GM23338 (cell line): ENCODE results near the gene PBX3.

Source experiments
- CTCF ChIP-seq, 2 experiments: fragments of 200-600 bp in 1 of 2; sonication (generic) in 1 of 2; conservative IDR thresholded peaks; 2 replicates each; pipeline versions ENCODE4 v1.5.1 to v1.6.1; 2016 to 2017; ENCODE audit warnings: antibody characterized with exemption in 2 of 2, low read depth in 2 of 2, mild to moderate bottlenecking in 2 of 2, moderate library complexity in 1 of 2
- ETS1 ChIP-seq: IDR thresholded peaks from 2 replicates; pipeline ENCODE4 v1.6.1; 2016; ENCODE audit warnings: antibody characterized with exemption
- EZH2 ChIP-seq: fragments of 200-600 bp; sonication (generic); IDR thresholded peaks from one replicate; pipeline ENCODE4 v1.8.0; 2017; ENCODE audit warnings: antibody characterized with exemption, mild to moderate bottlenecking, low read depth; ENCODE audit not compliant: unreplicated experiment
- EZH2phosphoT487 ChIP-seq: fragments of 200-600 bp; sonication (generic); IDR thresholded peaks from one replicate; pipeline ENCODE4 v1.8.1; 2018; ENCODE audit warnings: antibody characterized with exemption; ENCODE audit not compliant: unreplicated experiment
- JUNB ChIP-seq: IDR thresholded peaks from one replicate; pipeline ENCODE4 v1.6.1; 2016; ENCODE audit warnings: antibody characterized with exemption; ENCODE audit not compliant: unreplicated experiment
- POLR2AphosphoS5 ChIP-seq: IDR thresholded peaks from 2 replicates; pipeline ENCODE4 v1.6.1; 2016; ENCODE audit warnings: antibody characterized with exemption, low read depth
- REST ChIP-seq: IDR thresholded peaks from one replicate; pipeline ENCODE4 v1.6.1; 2018; ENCODE audit warnings: antibody characterized with exemption; ENCODE audit not compliant: unreplicated experiment
- STAT1 ChIP-seq: IDR thresholded peaks from one replicate; pipeline ENCODE4 v1.6.1; 2016; ENCODE audit warnings: antibody characterized with exemption; ENCODE audit not compliant: unreplicated experiment
- ZNF331 ChIP-seq: fragments of 250-450 bp; sonication (Bioruptor Pico); IDR thresholded peaks from 2 replicates; pipeline ENCODE4 v1.5.0; 2020; ENCODE audit warnings: low read depth, mild to moderate bottlenecking, moderate library complexity

GRCh38 chr9:125953314-125954019 lies 206.3 kb downstream of the PBX3 start:
- TF ChIP-seq EZH2 (no peak), CTCF (conservative IDR thresholded peaks at IDR 0.05; ENCODE audit: low read depth in 2 of 2) (no peak), EZH2phosphoT487 (no peak), REST (no peak), POLR2AphosphoS5 (no peak), ETS1 (no peak), ZNF331 (no peak), JUNB (no peak), STAT1 (no peak)
